ENCODE data around the gene IKZF2.
"Not testable (repeated sequence)": the region's sequence is repeated elsewhere in the genome, so short reads cannot be mapped to it uniquely, and the experiment has no call there.

Gene IKZF2

DNA sequence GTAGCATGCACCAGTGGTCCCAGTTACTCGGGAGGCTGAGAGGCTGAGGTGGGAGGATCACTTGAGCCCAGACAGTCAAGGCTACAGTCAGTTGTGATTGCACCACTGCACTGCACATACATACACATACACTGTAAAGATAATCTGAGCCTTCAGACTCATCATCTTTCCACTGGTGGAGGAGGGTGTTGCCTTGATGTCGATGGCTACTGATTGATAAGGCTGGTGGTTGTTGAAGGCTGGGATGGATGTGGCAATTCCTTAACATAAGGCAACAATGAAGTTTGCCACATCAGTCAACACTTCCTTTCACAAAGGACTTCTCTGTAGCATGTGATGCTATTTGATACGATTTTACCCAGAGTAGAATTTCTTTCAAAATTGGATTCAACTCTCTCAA, 118.8 kb downstream of the IKZF2 start:
- DNase-seq = no peak

DNA sequence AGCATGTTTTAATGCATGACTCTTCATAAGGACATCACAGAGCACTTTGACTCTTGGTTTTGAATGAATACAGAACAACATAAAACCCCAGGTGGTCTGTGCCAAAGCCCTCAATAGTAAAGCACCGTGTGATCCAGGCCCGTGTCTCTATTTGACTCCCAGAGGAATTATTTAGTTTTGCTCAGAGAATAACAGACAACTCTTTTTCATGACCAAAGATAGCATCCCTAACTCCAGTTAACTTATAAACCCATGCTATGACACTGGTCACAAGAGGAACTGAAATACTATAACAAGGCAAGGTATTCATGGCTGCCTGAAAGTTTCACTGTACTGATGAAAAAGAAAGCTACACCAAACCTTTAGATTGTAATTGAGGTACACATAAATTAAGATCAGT, 128.4 kb downstream of the IKZF2 start:
- DNase-seq = no peak

DNA sequence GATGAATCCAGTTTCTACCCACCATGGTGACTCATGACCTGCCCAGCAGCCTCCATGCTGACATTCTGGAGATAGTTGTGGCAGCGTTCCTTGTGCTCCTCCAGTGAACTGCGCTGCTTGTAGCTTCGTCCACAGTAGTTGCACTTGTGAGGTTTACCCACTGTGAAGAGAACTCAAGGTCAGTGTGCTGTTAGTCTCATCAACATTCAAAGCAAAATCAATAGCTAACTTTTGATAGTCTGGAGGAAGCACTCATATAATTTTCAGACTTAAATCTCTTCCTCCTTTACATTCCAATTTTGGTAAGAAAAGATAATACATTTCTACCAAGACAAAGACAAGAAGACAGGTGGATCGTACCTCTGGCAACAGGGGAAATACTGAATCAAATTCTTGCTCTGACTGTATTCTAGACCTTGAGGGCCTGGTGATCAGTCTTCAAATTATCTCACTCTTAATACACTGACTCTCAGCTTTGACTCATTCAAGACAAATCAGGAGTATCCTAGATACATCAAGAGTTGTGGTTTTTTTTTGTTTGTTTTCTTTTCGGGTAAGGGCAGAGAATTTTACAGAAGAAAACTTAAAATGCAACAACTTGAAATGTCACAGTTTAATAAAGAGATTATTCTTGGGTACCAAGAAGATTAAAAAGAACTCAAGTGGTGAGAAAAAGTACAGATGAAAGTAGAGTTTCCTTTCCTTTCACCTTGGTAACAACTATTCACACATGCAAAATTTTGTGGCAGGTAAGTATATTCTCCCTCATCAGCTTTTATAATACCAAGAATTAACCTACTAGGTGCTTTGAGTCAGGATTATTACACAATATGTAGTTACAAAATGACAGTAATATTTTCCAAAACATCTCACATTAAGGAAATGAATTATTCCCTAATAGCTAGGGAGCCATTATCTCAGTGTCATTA, 129.2 kb downstream of the IKZF2 start:
- no peak for DNase-seq

DNA sequence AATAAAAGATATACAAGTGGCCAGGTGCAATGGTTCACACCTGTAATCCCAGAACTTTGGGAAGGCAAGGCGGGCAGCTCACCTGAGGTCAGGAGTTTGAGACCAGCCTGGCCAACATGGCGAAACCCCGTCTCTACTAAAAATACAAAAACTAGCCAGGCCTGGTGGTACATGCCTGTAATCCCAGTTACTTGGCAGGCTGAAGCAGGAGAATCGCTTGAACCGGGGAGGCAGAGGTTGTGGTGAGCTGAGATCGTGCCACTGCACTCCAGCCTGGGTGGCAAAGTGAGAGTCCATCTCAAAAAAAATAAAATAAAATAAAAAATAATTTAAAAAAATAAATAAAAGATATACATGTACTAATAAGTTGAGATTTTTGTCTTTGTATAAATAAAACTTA, 130.5 kb downstream of the IKZF2 start:
- not testable (repeated sequence) for DNase-seq

GRCh38 chr2:213020268-213020667, 131.1 kb downstream of the IKZF2 start:
- DNase-seq = no peak

DNA sequence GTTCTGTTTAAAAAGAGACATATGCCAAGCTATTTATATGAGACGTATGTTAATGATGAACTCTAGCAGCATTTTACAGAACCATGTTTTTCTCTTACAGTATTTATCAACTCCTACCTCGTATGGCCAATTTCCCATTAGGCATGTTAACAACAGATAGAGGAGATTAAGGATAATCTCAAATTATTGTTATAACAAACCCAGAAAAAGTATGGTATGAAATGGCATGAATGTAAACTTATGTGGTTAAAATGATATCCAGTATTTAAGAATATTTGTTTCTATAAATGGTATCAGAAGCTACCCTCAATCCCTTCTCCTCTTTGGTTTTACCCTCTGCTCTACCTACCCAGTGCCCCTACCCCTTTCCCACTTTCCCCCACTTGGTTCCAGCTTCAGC, 132.0 kb downstream of the IKZF2 start:
- DNase-seq = no peak

- DNase-seq = no peak
Measured at GRCh38 chr2:213018340-213018901, 133.0 kb downstream of the IKZF2 start.

- DNase-seq = no peak
Measured at GRCh38 chr2:213017404-213017803, 134.0 kb downstream of the IKZF2 start.

GRCh38 chr2:213016984-213017351, 134.4 kb downstream of the IKZF2 start:
- no peak for DNase-seq

GRCh38 chr2:213016166-213016983, 135.0 kb downstream of the IKZF2 start:
- no peak for DNase-seq

GRCh38 chr2:213015387-213016165, 135.8 kb downstream of the IKZF2 start:
- no peak for DNase-seq

DNA sequence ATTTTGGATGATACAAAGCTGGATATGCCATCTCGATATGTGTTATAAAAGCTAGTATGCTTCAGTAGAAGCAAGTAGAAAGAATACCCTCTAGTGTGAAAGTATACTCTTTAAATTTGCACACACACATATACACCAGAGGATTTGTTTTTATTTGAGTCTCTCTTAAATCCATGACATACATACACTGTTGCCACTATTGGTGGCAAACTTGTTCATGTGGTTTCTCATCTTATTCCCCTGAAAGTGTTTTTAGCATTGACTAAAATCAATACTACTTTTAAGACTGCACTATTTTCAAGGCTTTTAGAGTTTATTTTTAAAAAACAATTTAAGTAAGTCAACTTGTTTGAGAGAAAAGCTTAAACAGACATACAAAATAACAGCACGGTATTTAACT, 137.4 kb downstream of the IKZF2 start:
- DNase-seq = no peak

GRCh38 chr2:213011505-213011904, 139.9 kb downstream of the IKZF2 start:
- no peak for DNase-seq

DNA sequence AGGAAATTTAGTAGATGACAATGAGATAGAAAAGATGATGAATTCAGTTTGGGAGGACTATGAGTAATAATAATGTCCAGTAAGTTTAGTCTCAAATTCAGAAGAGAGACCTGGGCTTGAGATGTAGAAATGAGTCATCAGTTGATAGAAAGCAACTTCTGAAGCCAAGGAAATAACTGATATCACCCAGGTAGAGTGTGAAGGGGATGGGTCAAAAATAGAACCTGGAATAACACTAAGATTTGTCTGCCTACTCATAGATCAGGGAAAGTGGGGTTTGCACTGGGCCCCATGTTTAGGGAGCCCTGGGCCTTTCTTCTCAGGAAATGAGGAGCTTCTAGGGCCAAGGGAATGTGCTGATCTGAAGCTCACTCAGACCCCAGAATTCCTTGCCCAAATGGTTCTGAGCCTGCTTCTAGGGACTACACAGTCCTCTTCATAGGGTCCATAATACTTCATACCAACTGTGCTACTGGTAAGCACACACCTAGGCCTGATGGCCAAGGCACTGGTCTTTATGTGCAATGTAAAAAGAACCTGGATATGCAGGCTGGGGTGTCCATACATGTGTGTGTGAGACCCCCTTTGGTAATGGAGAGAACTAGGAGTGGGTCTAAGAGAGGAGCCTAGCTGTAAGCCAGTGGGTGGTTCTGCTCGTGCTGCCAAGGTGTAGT, 141.2 kb downstream of the IKZF2 start:
- DNase-seq = no peak

- DNase-seq = no peak
Measured at GRCh38 chr2:213007290-213007838, 144.0 kb downstream of the IKZF2 start.

- DNase-seq = no peak
Measured at GRCh38 chr2:213004197-213004821, 147.1 kb downstream of the IKZF2 start.

GRCh38 chr2:213002383-213002782, 149.0 kb downstream of the IKZF2 start:
- DNase-seq = no peak

- DNase-seq = no peak
Measured at GRCh38 chr2:213001297-213001910, 150.0 kb downstream of the IKZF2 start.

DNA sequence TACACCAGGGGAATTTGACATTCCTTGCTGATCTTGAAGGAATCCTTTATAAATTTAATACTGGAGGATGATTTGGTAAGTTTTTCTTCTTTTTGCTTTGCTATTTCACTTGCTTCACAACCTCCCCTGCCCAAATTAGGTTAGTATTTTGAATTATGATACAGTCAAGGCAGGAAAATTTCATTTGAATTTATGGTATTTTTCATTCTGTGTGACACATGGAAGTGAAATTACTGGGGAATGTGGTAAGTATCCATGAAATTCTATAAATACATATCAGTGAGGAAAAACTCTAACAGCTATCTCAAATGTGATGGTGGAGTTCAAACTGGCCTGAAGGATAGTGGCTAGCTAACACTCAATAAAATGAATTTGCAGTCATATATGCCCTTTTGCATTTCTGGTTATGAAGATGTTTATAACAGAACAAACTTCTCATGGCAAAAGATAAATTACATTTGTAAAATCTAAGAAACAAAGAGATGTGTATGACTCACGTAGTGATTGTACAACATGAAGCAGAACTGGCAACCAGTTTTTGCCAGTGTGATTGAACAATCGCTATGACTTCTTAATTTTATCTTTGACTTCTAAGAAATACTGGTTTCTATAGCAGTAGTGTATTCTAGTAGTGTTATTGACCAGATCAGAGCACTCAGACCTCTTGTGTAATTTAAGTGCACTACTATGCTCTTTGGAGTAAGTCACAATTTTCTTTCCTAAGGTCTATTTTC, 152.6 kb downstream of the IKZF2 start:
- DNase-seq = no peak

DNA sequence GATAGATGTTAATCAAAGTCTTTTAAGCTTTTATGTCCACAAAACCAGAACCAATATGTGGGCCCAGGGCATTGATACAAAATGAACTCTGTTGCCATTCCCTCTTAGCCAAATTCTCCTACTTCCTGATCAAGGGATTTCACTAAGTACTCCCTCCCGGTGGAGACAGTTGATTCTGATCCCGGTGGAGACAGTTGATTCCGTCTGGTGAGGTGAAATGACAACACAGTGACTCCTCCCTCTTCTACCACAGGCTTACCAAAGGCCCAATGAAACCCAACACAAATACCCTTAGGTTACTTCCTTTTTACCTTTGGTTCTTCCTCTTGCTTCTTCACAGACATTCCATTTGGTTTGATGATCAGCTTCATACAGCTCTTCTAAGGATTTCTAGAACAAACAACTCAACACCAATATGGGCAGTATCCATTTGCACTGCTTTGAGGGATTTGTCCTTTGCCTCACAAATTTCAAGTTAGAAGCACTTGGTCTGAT, 153.8 kb downstream of the IKZF2 start:
- DNase-seq = no peak
